SK-N-SH (cell line): ENCODE measurements around the gene MUC5AC.

Experiments used
- CTCF ChIP-seq: fragments of 200-600 bp; sonication (generic); IDR thresholded peaks from 2 replicates; pipeline ENCODE4 v1.6.1; 2017; ENCODE audit warnings: antibody characterized with exemption, mild to moderate bottlenecking, moderate library complexity
- FOXM1 ChIP-seq: IDR thresholded peaks from 2 replicates; pipeline ENCODE4 v1.4.0; 2012; ENCODE audit warnings: low read depth, mild to moderate bottlenecking
- GATA2 ChIP-seq: sonication (generic); formaldehyde crosslinking; IDR thresholded peaks from 2 replicates; pipeline ENCODE4 v1.5.0; 2020; ENCODE audit warnings: mild to moderate bottlenecking, missing genetic modification reagents
- MXI1 ChIP-seq: IDR thresholded peaks from 2 replicates; pipeline ENCODE4 v1.6.1; 2012; ENCODE audit warnings: mild to moderate bottlenecking, low read depth, low read length, improper control_type of control experiment
- REST ChIP-seq: IDR thresholded peaks from 2 replicates; pipeline ENCODE4 v1.6.1; 2012; ENCODE audit warnings: mild to moderate bottlenecking, low read depth, low read length, moderate library complexity
- SIN3A ChIP-seq: IDR thresholded peaks from 2 replicates; pipeline ENCODE4 v1.6.1; 2012; ENCODE audit warnings: low read depth, mild to moderate bottlenecking, low read length, moderate library complexity, borderline replicate concordance
- TEAD4 ChIP-seq: IDR thresholded peaks from 2 replicates; pipeline ENCODE4 v1.4.0; 2012; ENCODE audit warnings: mild to moderate bottlenecking, borderline replicate concordance; ENCODE audit not compliant: insufficient read depth

- TF ChIP-seq CTCF, result no peak
- no peak for TF ChIP-seq SIN3A
- no peak for TF ChIP-seq TEAD4
- TF ChIP-seq FOXM1, result no peak
- TF ChIP-seq REST, result no peak
- no peak for TF ChIP-seq MXI1
- no peak for TF ChIP-seq GATA2 (CRISPR knock-in tag)
Observed at GRCh38 chr11:1177020-1177770, 19.4 kb downstream of the MUC5AC start.
